ENCODE data around the gene FHAD1. TPM values are rescaled to one million over a fixed set of nuclear protein-coding genes. Genes with fewer than 3 reads are reported as not detected.

FHAD1 gene
- total and polyA plus RNA-seq, 11 donors = 0.06 to 1.1 (median 0.12) TPM; not detected in 4

DNA sequence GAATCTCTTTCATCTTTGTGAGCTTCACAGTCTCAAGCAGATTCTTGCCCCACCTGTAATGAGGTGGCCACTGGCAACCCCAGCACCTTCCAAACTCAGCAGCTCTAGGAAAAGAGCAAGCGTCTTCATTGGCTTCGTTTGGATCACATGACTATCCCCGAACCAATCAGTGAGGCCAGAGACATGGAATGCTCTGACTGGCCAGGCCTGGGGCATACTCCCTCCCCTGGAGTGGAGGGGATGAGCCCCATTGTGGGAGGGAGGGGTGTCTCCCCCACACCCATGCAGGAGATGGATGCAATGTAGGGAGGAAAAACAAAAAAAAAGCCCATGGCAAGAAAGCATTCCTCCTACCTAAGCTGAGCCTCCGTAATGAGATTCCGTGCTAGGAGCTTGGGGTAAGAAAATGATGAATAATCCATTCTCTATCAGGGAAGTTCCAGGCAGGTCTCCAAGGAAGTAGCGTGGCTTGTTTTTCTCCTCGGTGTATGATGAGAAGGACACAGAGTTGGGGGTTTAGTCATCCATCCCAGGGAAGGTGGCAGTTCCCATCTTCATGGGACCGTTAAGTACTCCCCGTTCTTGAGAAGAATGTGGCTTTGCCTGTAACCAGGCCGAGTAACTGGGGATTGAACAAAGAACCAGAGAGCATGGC, 32.7 kb downstream of the FHAD1 start:
- Histone ChIP-seq H3K9me3 (no peaks in the 10 kb centered on the region), H3K4me3 (no peak overlapping the region), H3K4me1 (peaks cover 0 to 21% (median 4%) of the 10 kb centered on the region in 12 donors), H3K27ac (no peak overlapping the region), H3K27me3 (no peaks in the 10 kb centered on the region), H3K36me3 (no peaks in the 10 kb centered on the region)
- intact Hi-C loops (cut with DNase I) = no loop called here
- DNase-seq (no peak), ATAC-seq (no peak)
- no peak for TF ChIP-seq POLR2A (IDR thresholded peaks at IDR 0.05)
- TF ChIP-seq, protein P1, sequence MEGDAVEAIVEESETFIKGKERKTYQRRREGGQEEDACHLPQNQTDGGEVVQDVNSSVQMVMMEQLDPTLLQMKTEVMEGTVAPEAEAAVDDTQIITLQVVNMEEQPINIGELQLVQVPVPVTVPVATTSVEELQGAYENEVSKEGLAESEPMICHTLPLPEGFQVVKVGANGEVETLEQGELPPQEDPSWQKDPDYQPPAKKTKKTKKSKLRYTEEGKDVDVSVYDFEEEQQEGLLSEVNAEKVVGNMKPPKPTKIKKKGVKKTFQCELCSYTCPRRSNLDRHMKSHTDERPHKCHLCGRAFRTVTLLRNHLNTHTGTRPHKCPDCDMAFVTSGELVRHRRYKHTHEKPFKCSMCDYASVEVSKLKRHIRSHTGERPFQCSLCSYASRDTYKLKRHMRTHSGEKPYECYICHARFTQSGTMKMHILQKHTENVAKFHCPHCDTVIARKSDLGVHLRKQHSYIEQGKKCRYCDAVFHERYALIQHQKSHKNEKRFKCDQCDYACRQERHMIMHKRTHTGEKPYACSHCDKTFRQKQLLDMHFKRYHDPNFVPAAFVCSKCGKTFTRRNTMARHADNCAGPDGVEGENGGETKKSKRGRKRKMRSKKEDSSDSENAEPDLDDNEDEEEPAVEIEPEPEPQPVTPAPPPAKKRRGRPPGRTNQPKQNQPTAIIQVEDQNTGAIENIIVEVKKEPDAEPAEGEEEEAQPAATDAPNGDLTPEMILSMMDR (IDR thresholded peaks at IDR 0.05) = no peak
- WGBS, 4 donors = 86 to 92% (median 89%) methylated on average over 10 of the region's 10 CpGs

DNA sequence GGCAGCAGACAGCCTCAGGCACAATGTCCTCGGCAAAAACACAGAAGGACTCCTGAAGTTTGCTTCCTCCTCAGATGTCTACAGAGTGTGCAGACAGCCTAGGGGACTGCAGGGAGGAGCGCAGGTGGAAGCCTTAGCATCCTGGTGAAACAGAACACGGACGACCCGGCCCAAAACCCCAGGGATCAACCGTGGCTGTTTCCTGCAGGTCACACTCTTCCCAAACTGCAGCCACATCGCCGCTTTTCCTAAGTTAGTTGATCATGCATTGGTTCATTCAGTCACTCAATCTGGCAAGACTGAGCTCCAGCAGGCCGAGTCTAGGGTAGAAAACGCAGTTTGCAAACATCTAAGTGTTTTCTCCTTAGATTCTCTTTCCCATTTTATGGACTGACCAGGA, 33.4 kb downstream of the FHAD1 start:
- DNase-seq = no peak
- no peaks in the 10 kb centered on the region for H3K9me3 ChIP-seq
- no peak overlapping the region for H3K4me3 ChIP-seq
- no peaks in the 10 kb centered on the region for H3K36me3 ChIP-seq
- H3K27me3 ChIP-seq = peaks cover 0 to under 1% (median 0%) of the 10 kb centered on the region in 9 donors
- H3K4me1 ChIP-seq = peaks cover 0 to 21% (median 4%) of the 10 kb centered on the region in 12 donors
- no peak overlapping the region for H3K27ac ChIP-seq
- intact Hi-C loops (cut with DNase I) = no loop called here
- no peak for ATAC-seq
- 76 to 87% (median 81%) methylated on average over 7 to 10 of the region's 10 CpGs for WGBS, 4 donors
- TF ChIP-seq POLR2A (IDR thresholded peaks at IDR 0.05) = no peak
- TF ChIP-seq, protein P1 (IDR thresholded peaks at IDR 0.05) = no peak

DNA sequence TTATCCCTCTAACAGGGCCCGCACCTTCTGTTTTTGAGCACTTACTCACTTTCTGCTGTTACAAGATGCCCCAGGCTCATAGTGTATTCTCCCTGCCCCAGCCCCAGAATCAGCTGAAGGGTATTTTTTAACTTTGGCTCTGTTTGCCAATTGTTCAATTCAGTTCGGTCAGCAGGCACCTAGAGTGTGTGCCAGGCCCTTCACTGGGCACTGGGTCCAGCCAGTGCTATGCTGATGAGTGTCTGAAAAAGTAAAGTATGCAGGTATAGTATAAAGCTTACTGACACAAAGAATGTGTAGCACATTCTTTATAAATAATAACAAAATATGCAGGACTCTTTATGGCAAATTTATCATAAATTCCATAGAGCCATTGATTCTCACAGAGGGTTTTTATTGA, 35.0 kb downstream of the FHAD1 start:
- H3K4me1 ChIP-seq = peaks cover 0 to 21% (median 4%) of the 10 kb centered on the region in 12 donors
- peaks cover 0 to 5% (median 0%) of the 10 kb centered on the region in 9 donors for H3K27me3 ChIP-seq
- intact Hi-C loops (cut with DNase I) = no loop called here
- no peak for TF ChIP-seq POLR2A (IDR thresholded peaks at IDR 0.05)
- TF ChIP-seq, protein P1 (IDR thresholded peaks at IDR 0.05) = no peak
- H3K4me3 ChIP-seq = no peak overlapping the region
- H3K27ac ChIP-seq = peak overlapping the region in 10 of 12 donors; percentile 18 to 75 (median 62)
- 56 to 71% (median 66%) methylated on average over 2 of the region's 2 CpGs for WGBS, 4 donors
- ATAC-seq = peak in 3 of 4 donors; percentile 34 to 58 (median 35)
- no peaks in the 10 kb centered on the region for H3K9me3 ChIP-seq
- DNase-seq = no peak
- no peaks in the 10 kb centered on the region for H3K36me3 ChIP-seq

DNA sequence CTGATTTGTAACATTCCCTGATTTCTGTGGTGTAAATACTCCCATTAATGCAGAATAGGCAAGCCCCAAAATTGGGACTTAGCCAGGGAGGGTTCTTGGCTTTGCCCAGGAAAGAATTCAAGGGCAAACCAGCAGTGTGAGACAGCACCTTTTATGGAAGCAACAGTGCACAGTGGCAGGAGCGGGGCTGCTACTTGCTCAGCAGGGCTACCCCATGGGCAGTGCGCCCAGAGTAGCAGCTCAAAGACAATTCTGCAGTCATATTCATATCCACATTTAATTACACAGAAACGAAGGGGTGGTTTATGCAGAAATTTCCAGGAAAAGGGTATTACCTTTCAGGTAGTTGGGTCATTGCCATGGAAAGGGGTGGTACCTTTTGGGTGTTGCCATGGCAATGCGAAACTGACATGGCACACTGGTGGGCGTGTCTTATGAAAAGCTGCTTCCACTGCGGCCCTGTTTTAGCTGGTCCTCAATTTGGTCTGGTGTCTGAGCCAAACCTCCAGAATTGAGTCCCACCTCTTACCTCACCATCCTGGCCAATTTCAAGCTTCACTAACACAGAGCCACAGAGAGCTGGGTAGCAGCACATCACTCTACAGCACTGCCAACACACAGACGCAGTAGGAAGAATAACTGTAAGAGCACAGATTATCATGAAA, 35.9 kb downstream of the FHAD1 start:
- no peaks in the 10 kb centered on the region for H3K9me3 ChIP-seq
- peaks cover 0 to 5% (median 0%) of the 10 kb centered on the region in 9 donors for H3K27me3 ChIP-seq
- no peaks in the 10 kb centered on the region for H3K36me3 ChIP-seq
- ATAC-seq (peak; percentile 82 to 95 (median 88)), DNase-seq (peak in 4 of 5 donors; percentile 40 to 68 (median 54))
- TF ChIP-seq, protein P1 (IDR thresholded peaks at IDR 0.05) = no peak
- TF ChIP-seq POLR2A (IDR thresholded peaks at IDR 0.05) = no peak
- H3K4me1 ChIP-seq = peaks cover 0 to 21% (median 2%) of the 10 kb centered on the region in 12 donors
- intact Hi-C loops (cut with DNase I) = no loop called here
- H3K4me3 ChIP-seq = no peak overlapping the region
- 64 to 76% (median 72%) methylated on average over 7 of the region's 7 CpGs for WGBS, 4 donors
- H3K27ac ChIP-seq = peak overlapping the region in 10 of 12 donors; percentile 18 to 75 (median 62)
